Fibroblast of lung (primary cell): ENCODE results near the gene TPST2. TPM values are rescaled to one million over a fixed set of nuclear protein-coding genes. Genes with fewer than 3 reads are reported as not detected.

ENCODE experiments used
- DNase-seq, 2 donors: peaks; one replicate each; pipeline versions ENCODE4 v3.0.0 to v3.0.0-alpha.2; 2010; ENCODE audit warnings: low read depth in 2 of 2
- H2AFZ ChIP-seq: 2 replicates; pipeline ENCODE4 v1.5.1; 2012; ENCODE audit warnings: low read length, control low read depth, inconsistent platforms
- H3K27ac ChIP-seq: 2 replicates; pipeline ENCODE4 v1.5.1; 2011; ENCODE audit warnings: low read length, control low read depth; ENCODE audit not compliant: insufficient read depth
- H3K27me3 ChIP-seq: 2 replicates; pipeline ENCODE4 v1.5.1; 2011; ENCODE audit warnings: mild to moderate bottlenecking, low read length; ENCODE audit not compliant: control insufficient read depth, insufficient read depth
- H3K36me3 ChIP-seq: 2 replicates; pipeline ENCODE4 v1.5.1; 2011; ENCODE audit warnings: low read length; ENCODE audit not compliant: control insufficient read depth, insufficient read depth
- H3K4me1 ChIP-seq: 2 replicates; pipeline ENCODE4 v1.5.1; 2011; ENCODE audit warnings: low read length; ENCODE audit not compliant: control insufficient read depth, insufficient read depth; ENCODE audit errors: extremely low read depth
- H3K4me2 ChIP-seq: 2 replicates; pipeline ENCODE4 v1.5.1; 2011; ENCODE audit warnings: low read length, control low read depth; ENCODE audit not compliant: insufficient read depth; ENCODE audit errors: extremely low read depth
- H3K4me3 ChIP-seq, 4 experiments: fragments of 200-600 bp in 1 of 4; sonication (generic) in 1 of 4; replicated peaks in 1 of 4; 2 replicates each; pipeline ENCODE4 v1.5.1; 2011 to 2016; ENCODE audit warnings: low read length in 4 of 4, low read depth in 3 of 4, mild to moderate bottlenecking in 3 of 4, control low read depth in 2 of 4, inconsistent platforms in 1 of 4, mixed read lengths in 1 of 4; ENCODE audit not compliant: insufficient read depth in 1 of 4; ENCODE audit errors: control extremely low read depth in 1 of 4
- H3K79me2 ChIP-seq: 2 replicates; pipeline ENCODE4 v1.5.1; 2012; ENCODE audit warnings: mild to moderate bottlenecking, low read length, inconsistent platforms; ENCODE audit not compliant: control insufficient read depth, insufficient read depth
- H3K9ac ChIP-seq: 2 replicates; pipeline ENCODE4 v1.5.1; 2011; ENCODE audit warnings: mild to moderate bottlenecking, low read length, control low read depth; ENCODE audit not compliant: insufficient read depth
- H3K9me3 ChIP-seq: 2 replicates; pipeline ENCODE4 v1.5.1; 2012; ENCODE audit warnings: low read depth, low read length; ENCODE audit not compliant: control insufficient read depth, insufficient read depth
- H4K20me1 ChIP-seq: 2 replicates; pipeline ENCODE4 v1.5.1; 2011; ENCODE audit warnings: low read length; ENCODE audit not compliant: control insufficient read depth, insufficient read depth; ENCODE audit errors: extremely low read depth
- EZH2 ChIP-seq: IDR thresholded peaks from 2 replicates; pipeline ENCODE4 v1.5.1; 2012; ENCODE audit warnings: low read length, control low read depth, mild to moderate bottlenecking; ENCODE audit errors: missing control alignments
- polyA plus RNA-seq, 2 donors: library from polyadenylated mRNA; depleted of rRNA in 1 of 2; stranded (reverse) in 1 of 2; unstranded in 1 of 2; fragments of >200 nt; gene quantifications; 2 replicates each; pipeline ENCODE4 v1.2.1, GENCODE V29; 2011 to 2012; ENCODE audit warnings: missing spikeins in 1 of 2
- total RNA-seq: library from RNA; depleted of rRNA; stranded (reverse); fragments of >200 nt; gene quantifications from 2 replicates; pipeline ENCODE4 v1.2.1, GENCODE V29; 2014
- TF ChIP-seq, protein P1 (sequence below), 2 donors: IDR thresholded peaks in 1 of 2; conservative IDR thresholded peaks in 1 of 2; 1 replicate in 1 of 2; 2 replicates in 1 of 2; pipeline ENCODE4 v1.5.1; 2011 to 2012; ENCODE audit warnings: low read length in 2 of 2, control low read depth in 1 of 2, inconsistent platforms in 1 of 2, low read depth in 1 of 2, mild to moderate bottlenecking in 1 of 2

Gene TPST2
- total and polyA plus RNA-seq, 2 donors (not counting 1 experiment from before 2014, with no cell fraction given), result 32.5 to 35.0 TPM

DNA sequence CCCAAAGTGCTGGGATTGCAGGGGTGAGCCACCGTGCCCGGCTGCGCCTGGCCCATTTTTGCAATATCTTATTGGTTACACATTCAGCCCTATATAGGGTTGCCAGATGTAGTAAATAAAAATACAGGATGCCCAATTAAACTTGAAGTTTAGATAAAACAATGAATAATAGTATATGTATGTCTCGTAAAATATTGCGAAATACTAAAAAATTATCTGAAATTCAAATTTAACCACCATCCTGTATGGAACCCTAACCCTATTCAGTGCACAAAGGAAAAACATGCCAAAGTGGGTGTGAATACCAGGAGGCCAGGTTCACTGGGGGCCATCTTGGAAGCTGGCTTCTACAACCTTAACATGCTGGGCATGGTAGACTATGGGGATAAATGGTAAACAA lies 72.5 kb downstream of the TPST2 start:
- Histone ChIP-seq H3K9ac (no peak overlapping the region), H3K27me3 (no peaks in the 10 kb centered on the region), H3K9me3 (no peaks in the 10 kb centered on the region), H3K27ac (no peak overlapping the region), H4K20me1 (no peaks in the 10 kb centered on the region), H3K4me3 (no peak overlapping the region), H2AFZ (no peak overlapping the region), H3K4me2 (no peak overlapping the region), H3K79me2 (no peaks in the 10 kb centered on the region), H3K4me1 (no peaks in the 10 kb centered on the region), H3K36me3 (no peaks in the 10 kb centered on the region)
- DNase-seq, result no peak
- TF ChIP-seq EZH2, result no peak

DNA sequence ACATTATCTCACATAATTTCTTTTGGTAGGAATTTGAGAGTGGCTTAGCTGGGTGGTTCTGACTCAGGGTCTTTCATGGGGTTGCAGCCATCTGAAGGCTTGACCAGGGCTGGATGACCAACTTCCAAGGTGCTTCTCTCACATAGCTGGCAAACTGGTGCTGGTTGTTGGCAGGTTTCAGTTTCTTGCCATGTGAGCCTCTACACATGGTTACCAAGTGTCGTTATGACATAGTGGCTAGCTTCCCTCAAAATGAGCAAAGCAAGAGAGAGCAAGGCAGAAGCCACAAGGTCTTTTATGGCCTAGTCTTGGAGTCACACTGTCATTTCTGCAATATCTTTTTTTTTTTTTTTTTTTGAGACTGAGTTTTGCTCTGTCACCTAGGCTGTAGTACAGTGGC lies 73.4 kb downstream of the TPST2 start:
- no peaks in the 10 kb centered on the region for H3K36me3 ChIP-seq
- no peaks in the 10 kb centered on the region for H3K9me3 ChIP-seq
- no peak overlapping the region for H2AFZ ChIP-seq
- H3K27me3 ChIP-seq, result no peaks in the 10 kb centered on the region
- no peak for TF ChIP-seq EZH2
- TF ChIP-seq, protein P1, sequence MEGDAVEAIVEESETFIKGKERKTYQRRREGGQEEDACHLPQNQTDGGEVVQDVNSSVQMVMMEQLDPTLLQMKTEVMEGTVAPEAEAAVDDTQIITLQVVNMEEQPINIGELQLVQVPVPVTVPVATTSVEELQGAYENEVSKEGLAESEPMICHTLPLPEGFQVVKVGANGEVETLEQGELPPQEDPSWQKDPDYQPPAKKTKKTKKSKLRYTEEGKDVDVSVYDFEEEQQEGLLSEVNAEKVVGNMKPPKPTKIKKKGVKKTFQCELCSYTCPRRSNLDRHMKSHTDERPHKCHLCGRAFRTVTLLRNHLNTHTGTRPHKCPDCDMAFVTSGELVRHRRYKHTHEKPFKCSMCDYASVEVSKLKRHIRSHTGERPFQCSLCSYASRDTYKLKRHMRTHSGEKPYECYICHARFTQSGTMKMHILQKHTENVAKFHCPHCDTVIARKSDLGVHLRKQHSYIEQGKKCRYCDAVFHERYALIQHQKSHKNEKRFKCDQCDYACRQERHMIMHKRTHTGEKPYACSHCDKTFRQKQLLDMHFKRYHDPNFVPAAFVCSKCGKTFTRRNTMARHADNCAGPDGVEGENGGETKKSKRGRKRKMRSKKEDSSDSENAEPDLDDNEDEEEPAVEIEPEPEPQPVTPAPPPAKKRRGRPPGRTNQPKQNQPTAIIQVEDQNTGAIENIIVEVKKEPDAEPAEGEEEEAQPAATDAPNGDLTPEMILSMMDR (conservative IDR thresholded peaks at IDR 0.05 in 1 of 2, IDR thresholded peaks at IDR 0.05 in 1 of 2; ENCODE audit: low read depth in 1 of 2, low read length in 2 of 2), result no peak
- no peaks in the 10 kb centered on the region for H3K4me1 ChIP-seq
- H3K27ac ChIP-seq, result no peak overlapping the region
- no peak overlapping the region for H3K4me2 ChIP-seq
- DNase-seq, result no peak
- no peak overlapping the region for H3K4me3 ChIP-seq
- H3K79me2 ChIP-seq, result peaks cover 7% of the 10 kb centered on the region
- no peaks in the 10 kb centered on the region for H4K20me1 ChIP-seq
- no peak overlapping the region for H3K9ac ChIP-seq

DNA sequence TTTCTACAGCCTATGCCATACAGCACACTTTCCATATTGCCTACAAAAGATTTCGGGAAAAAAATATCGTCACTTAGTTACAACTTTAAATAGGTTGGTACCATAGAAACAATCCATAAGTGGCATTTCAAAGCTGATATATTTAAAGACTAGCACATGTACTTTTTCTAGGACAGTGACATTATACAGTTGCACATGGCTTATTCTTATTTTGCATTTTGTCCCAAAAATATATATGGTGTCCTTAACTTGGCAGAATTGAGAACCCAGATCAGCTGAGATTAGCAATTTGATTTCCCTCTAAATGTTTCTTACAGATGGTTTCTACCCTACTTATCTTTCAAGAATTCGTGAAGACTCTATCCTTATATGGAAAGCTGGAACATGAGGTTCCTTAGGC lies 74.0 kb downstream of the TPST2 start:
- Histone ChIP-seq H3K9ac (no peak overlapping the region), H3K9me3 (no peaks in the 10 kb centered on the region), H3K27me3 (no peaks in the 10 kb centered on the region), H4K20me1 (no peaks in the 10 kb centered on the region), H3K36me3 (no peaks in the 10 kb centered on the region), H3K4me3 (no peak overlapping the region), H2AFZ (no peak overlapping the region), H3K4me2 (no peak overlapping the region), H3K79me2 (peaks cover 13% of the 10 kb centered on the region), H3K4me1 (no peaks in the 10 kb centered on the region), H3K27ac (no peak overlapping the region)
- TF ChIP-seq EZH2, result no peak
- TF ChIP-seq, protein P1 (conservative IDR thresholded peaks at IDR 0.05 in 1 of 2, IDR thresholded peaks at IDR 0.05 in 1 of 2; ENCODE audit: low read depth in 1 of 2, low read length in 2 of 2), result no peak
- DNase-seq, result no peak
